GM12874 (cell line): ENCODE results near the gene NECTIN1.

Experiments
- CTCF ChIP-seq: IDR thresholded peaks from 2 replicates; pipeline ENCODE4 v1.5.1; 2011; ENCODE audit warnings: low read depth, mild to moderate bottlenecking, control low read depth, low read length, moderate library complexity; ENCODE audit not compliant: insufficient read depth

The NECTIN1 gene

GRCh38 chr11:119677840-119678239 is 51.2 kb downstream of the NECTIN1 start:
- TF ChIP-seq CTCF, result no peak

DNA sequence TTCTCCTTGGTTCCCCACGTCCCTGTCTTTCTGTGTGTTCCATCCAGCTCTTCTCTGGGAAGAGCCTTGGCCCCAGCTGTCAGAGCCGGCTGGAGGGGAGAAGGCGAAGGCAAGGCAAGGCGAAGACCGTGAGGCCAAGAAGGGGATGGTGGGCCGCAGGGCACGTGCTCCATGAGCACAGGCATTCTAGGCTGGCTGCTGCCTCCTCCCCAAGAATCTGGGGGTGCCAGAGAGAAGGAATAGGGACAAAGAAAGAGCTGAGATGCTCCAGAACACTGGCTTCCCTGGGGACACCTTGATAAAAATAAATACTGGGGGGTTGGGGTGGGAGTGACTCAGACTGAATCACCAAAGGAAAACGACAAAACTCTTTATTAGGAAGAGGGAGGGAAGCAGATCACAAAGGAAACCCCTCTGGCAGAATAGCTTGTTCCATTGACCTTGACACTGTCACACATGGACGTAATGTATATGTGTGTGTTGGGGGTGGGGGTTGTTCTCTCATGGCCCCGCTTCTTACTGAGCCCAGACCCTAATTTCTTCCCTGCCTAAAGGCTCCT is 52.5 kb downstream of the NECTIN1 start:
- TF ChIP-seq CTCF, result no peak

- TF ChIP-seq CTCF, result peak; percentile 55
These were observed 55.2 kb downstream of the NECTIN1 start for GRCh38 chr11:119673759-119674336.

DNA sequence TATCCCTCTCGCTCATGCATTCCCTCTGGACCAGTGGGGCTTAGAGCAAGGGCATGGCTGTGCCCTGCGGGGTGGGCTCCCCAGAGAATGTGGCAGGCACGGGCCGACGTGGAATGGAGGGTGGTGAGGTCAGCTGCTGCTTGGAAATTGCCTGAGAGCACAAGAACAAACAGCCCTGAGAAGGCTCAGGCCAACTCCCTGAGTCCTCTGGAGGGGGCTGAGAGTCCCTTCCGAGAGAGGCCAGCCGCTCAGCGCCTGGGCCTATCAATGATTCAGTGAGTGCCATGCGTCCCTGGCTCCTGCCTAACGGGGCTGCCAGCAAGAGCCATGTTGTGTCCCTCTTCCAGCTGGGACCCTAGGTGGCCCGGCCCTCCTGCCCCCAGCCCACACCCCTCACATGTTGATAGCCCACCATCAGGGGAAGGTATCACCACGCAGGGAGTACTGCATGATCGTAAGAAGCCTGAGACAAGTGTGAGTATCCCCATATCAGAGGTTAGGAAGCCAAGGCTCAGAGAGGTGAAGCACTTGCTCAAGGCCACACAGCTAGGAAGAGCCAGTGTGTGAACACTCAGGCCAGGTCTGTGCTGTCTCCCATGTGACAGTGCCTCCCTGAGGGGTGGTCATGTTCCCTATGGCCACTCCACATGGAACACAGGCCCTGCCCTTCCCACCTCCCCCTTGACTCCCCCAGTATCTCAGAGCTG is 55.8 kb downstream of the NECTIN1 start:
- no peak for TF ChIP-seq CTCF

DNA sequence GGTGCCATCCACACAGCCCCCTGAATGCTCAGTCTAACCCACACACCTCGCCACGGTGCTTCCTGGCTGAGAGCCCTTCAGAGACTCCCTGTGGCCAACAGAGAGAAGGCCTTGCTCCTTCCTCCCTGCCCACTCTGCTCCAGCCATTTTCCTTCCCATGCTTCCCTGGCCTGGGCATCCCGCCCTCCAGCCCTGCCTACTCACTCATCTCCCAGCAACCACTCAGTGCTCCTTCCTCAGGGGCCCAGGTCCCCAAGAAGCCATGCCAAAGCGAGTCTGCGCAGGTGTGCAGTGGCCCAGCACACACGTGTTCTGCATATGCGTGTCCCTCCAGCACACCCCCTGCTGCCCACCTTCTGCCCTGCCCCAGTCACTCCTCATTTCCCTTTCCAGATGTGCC is 56.4 kb downstream of the NECTIN1 start:
- TF ChIP-seq CTCF, result no peak

DNA sequence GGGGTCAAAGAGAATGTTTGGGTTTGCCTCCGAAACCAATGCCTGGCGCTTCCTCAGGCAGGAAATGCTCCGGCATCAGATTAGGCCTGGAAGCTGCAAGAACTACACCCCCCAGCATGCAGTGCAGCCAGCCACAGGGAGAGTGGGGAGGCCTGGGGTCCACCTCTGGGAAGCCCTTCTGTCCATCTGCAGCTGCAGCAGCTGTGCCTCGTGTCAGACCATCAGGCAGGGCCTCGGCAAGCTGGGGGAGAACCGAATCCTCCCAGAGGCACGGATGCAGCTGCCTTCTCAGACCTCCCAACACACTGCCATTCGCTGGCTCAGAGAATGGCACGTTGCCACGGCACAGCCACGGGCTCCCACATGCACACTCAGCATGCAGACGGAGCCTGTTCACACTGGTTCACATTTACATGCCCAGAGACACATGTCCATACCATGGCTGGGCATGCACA is 57.4 kb downstream of the NECTIN1 start:
- TF ChIP-seq CTCF, result no peak

GRCh38 chr11:119671051-119671450 is 57.9 kb downstream of the NECTIN1 start:
- TF ChIP-seq CTCF, result no peak
